ENCODE measurements around the gene ACO2. TPM values are rescaled to one million over a fixed set of nuclear protein-coding genes. Genes with fewer than 3 reads are reported as not detected.

Gene ACO2
- total and polyA plus RNA-seq, 10 of the 15 experiments (the other 5 are each of a cell fraction or from before 2014, with no cell fraction given) = 21.4 to 214 (median 88.5) TPM

- no peaks in the 10 kb centered on the region for H3K36me3 ChIP-seq (ENCODE audit: control insufficient read depth in 2 of 2, insufficient read depth in 2 of 2, low read length in 1 of 2)
- BruUV-seq (replicated peaks) = no TSS peak
Observed at GRCh38 chr22:41565403-41566054, 96.6 kb downstream of the ACO2 start.

More at GRCh38 chr22:41565403-41566054, 96.6 kb downstream of the ACO2 start:
- no peaks in the 10 kb centered on the region for H3K4me1 ChIP-seq (ENCODE audit: control insufficient read depth, insufficient read depth, low read length)
- H3K27ac ChIP-seq (ENCODE audit: control insufficient read depth, insufficient read depth) = no peak overlapping the region
- 62% methylated on average over 7 of the region's 8 CpGs for WGBS (ENCODE audit: insufficient coverage, insufficient replicate concordance, low lambda C conversion rate, missing lambda C conversion rate)
- peaks cover 0 to 5% of the 10 kb centered on the region in 2 experiments; a peak in 2 of 4 replicates for H3K27me3 ChIP-seq (replicated peaks in 1 of 2; ENCODE audit: control insufficient read depth in 2 of 2, insufficient read depth in 2 of 2, low read length in 1 of 2)
- H3K4me3 ChIP-seq = no peak overlapping the region
- no peak overlapping the region for H2AFZ ChIP-seq (ENCODE audit: control insufficient read depth, low read depth, low read length)
- TF ChIP-seq ZBTB33 (IDR thresholded peaks at IDR 0.05) = no peak
- no peak for TF ChIP-seq IRF4 (IDR thresholded peaks at IDR 0.05; ENCODE audit: low read depth, low read length)
- no peak for TF ChIP-seq SRF (IDR thresholded peaks at IDR 0.05; ENCODE audit: low read depth in 2 of 2, low read length in 2 of 2)
- no peak for TF ChIP-seq SIX5 (IDR thresholded peaks at IDR 0.05; ENCODE audit: low read depth, low read length, severe bottlenecking)
- no peak for TF ChIP-seq POLR2A (IDR thresholded peaks at IDR 0.05; ENCODE audit: low read depth, low read length)
- TF ChIP-seq NFXL1 (IDR thresholded peaks at IDR 0.05; ENCODE audit: borderline replicate concordance) = no peak
- no peak for TF ChIP-seq SREBF2 (IDR thresholded peaks at IDR 0.05; ENCODE audit: low read length)
- no peak for TF ChIP-seq MYB (IDR thresholded peaks at IDR 0.05; ENCODE audit: borderline replicate concordance, low read depth, low read length)
- no peak for TF ChIP-seq TCF3 (IDR thresholded peaks at IDR 0.05; ENCODE audit: borderline replicate concordance, insufficient read depth, low read depth, low read length)
- TF ChIP-seq KDM1A (IDR thresholded peaks at IDR 0.05; ENCODE audit: borderline replicate concordance) = no peak
- TF ChIP-seq IRF3 (IDR thresholded peaks at IDR 0.05) = no peak
- no peak for DNase-seq (ENCODE audit: low read depth, low spot score)
- ChIA-PET SMC1A (ENCODE audit: uncharacterized antibody, unreplicated experiment) (no interaction called here), POLR2A (interaction anchor here (0.7 kb wide), 3 partner anchors 24 to 347 kb away, joined by 3 to 4 read pairs (median 4); partner anchors contain the start of gene PMM1), RAD21 (ENCODE audit: unreplicated experiment) (no interaction called here), CTCF (interaction anchor here (0.9 kb wide), 1 partner anchor 29 kb away, joined by 5 read pairs; no protein-coding TSS in a partner anchor)
- FAIRE-seq = no peak
- no peak overlapping the region for H3K9ac ChIP-seq (ENCODE audit: control insufficient read depth, insufficient read depth, low read length)
- in situ Hi-C loops (cut with MboI) (no loop called here), intact Hi-C loops (cut with micrococcal nuclease; ENCODE audit: unreplicated experiment) (no loop called here)
- H3K4me2 ChIP-seq (ENCODE audit: control insufficient read depth, insufficient read depth) = no peak overlapping the region
- no peaks in the 10 kb centered on the region for H4K20me1 ChIP-seq (ENCODE audit: control insufficient read depth, insufficient read depth)
- H3K79me2 ChIP-seq (ENCODE audit: control insufficient read depth, insufficient read depth, low read length) = no peaks in the 10 kb centered on the region
- peak; percentile 44; the same call in 2 of the 3 replicates for ATAC-seq
- no peaks in the 10 kb centered on the region for H3K9me3 ChIP-seq (replicated peaks; ENCODE audit: control insufficient read depth, insufficient read depth, low read length)

All from GM12878 (cell line).